OCI-LY1 (cell line): ENCODE measurements around the gene CCDC8.

Experiments used
- H2AFZ ChIP-seq: fragments of 200-600 bp; sonication (generic), shearing (Covaris generic); 2 replicates; pipeline ENCODE4 v1.6.0; 2014; ENCODE audit warnings: antibody characterized with exemption, mild to moderate bottlenecking, low read length
- H3F3A ChIP-seq: fragments of 200-600 bp; sonication (generic), shearing (Covaris generic); 2 replicates; pipeline ENCODE4 v1.6.0; 2014; ENCODE audit warnings: mild to moderate bottlenecking, antibody characterized with exemption, low read length, moderate library complexity; ENCODE audit not compliant: insufficient read depth
- H3K27ac ChIP-seq: fragments of 200-600 bp; sonication (generic); 2 replicates; pipeline ENCODE4 v1.5.1; 2014; ENCODE audit warnings: low read length, mixed run types, mild to moderate bottlenecking, low read depth; ENCODE audit not compliant: poor library complexity, severe bottlenecking
- H3K27me3 ChIP-seq: fragments of 200-600 bp; sonication (generic); 2 replicates; pipeline ENCODE4 v1.6.0; 2014; ENCODE audit warnings: antibody characterized with exemption, mild to moderate bottlenecking, low read length, moderate library complexity; ENCODE audit not compliant: insufficient read depth
- H3K36me3 ChIP-seq: fragments of 200-600 bp; sonication (generic); 2 replicates; pipeline ENCODE4 v1.6.1; 2014; ENCODE audit warnings: mild to moderate bottlenecking, antibody characterized with exemption, low read length, moderate library complexity, mixed read lengths; ENCODE audit not compliant: insufficient read depth
- H3K4me1 ChIP-seq: fragments of 200-600 bp; sonication (generic); 2 replicates; pipeline ENCODE4 v1.5.1; 2014; ENCODE audit warnings: mild to moderate bottlenecking, low read length, moderate library complexity; ENCODE audit not compliant: insufficient read depth, severe bottlenecking
- H3K4me2 ChIP-seq: fragments of 200-600 bp; sonication (generic), shearing (Covaris generic); 2 replicates; pipeline ENCODE4 v1.6.1; 2014; ENCODE audit warnings: low read length
- H3K4me3 ChIP-seq: fragments of 200-600 bp; sonication (generic); 2 replicates; pipeline ENCODE4 v1.5.1; 2014; ENCODE audit warnings: low read length, low read depth, mild to moderate bottlenecking, mixed read lengths; ENCODE audit not compliant: poor library complexity, severe bottlenecking
- H3K79me2 ChIP-seq: fragments of 200-600 bp; shearing (Covaris generic); 2 replicates; pipeline ENCODE4 v1.6.1; 2016; ENCODE audit warnings: mixed run types, low read length, mixed read lengths; ENCODE audit not compliant: insufficient read depth
- H3K9ac ChIP-seq: fragments of 200-600 bp; sonication (generic), shearing (Covaris generic); 2 replicates; pipeline ENCODE4 v1.6.1; 2014; ENCODE audit warnings: mild to moderate bottlenecking, low read length, mixed read lengths
- H3K9me2 ChIP-seq: fragments of 200-600 bp; sonication (generic), shearing (Covaris generic); 2 replicates; pipeline ENCODE4 v1.6.1; 2014; ENCODE audit warnings: low read depth, mild to moderate bottlenecking, low read length, mixed read lengths
- H3K9me3 ChIP-seq: fragments of 200-600 bp; shearing (Covaris generic); 2 replicates; pipeline ENCODE4 v1.6.1; 2014; ENCODE audit warnings: low read length, mixed read lengths
- H4K20me1 ChIP-seq: fragments of 200-600 bp; sonication (generic), shearing (Covaris generic); 2 replicates; pipeline ENCODE4 v1.6.0; 2016; ENCODE audit warnings: mild to moderate bottlenecking, low read length; ENCODE audit not compliant: insufficient read depth
- EZH2 ChIP-seq: fragments of 200-600 bp; sonication (generic), shearing (Covaris generic); IDR thresholded peaks from 2 replicates; pipeline ENCODE4 v1.8.0; 2017; ENCODE audit warnings: borderline replicate concordance, mixed run types, mild to moderate bottlenecking, antibody characterized with exemption, low read length, moderate library complexity, mixed read lengths
- TF ChIP-seq, protein P1 (sequence below): fragments of 200-600 bp; sonication (generic), shearing (Covaris generic); IDR thresholded peaks from 2 replicates; pipeline ENCODE4 v1.5.1; 2017; ENCODE audit warnings: mild to moderate bottlenecking, antibody characterized with exemption, low read length, moderate library complexity, mixed read lengths

CCDC8 gene

DNA sequence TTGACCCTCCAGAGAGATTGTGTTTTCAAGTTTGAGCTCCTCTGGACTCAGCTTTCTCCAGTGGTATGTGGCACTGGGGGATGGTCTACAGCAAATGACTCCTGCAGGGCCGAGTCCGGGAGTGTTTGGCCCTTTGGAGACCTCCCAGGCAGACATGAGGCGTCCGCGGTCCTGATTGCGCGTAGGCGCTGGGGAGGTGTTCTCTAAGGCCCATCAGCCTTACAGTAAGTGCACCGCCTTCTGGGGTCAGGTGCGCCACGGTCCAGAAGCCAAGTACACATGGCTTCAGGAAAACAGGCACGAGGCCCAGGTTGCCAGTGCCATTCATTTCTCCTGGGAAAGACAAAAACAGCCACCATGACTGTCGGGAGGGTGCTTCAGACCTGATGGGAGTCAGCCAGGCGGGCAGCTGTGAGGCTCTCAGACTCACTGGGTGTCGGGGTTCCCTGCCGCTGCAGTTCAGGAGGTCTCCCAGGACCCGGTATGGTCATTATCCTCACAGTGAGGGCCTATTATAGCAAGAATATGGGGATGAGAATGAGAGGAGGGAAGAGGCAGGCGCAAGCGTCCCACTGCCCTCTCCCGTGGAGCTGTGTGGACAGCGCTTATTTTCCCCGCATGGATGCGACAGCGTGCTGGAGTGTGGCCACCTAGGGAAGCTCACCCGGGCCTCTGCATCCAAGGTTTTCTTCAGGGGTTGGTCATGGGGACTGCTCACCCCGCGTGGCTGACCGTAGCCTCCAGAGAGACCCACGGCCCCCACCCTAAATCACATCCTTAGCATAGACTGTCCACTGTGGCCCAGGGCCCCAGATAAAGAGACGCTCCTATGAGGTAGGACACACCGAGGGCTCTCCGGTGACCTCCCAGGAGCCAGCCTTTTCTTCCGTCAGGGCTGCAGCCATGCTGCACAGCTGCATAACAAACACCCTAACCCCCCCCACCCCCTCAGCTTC lies 21.8 kb downstream of the CCDC8 start:
- no peaks in the 10 kb centered on the region for H3K27me3 ChIP-seq
- H3K36me3 ChIP-seq = peaks cover 63% of the 10 kb centered on the region
- H3K4me1 ChIP-seq = no peaks in the 10 kb centered on the region
- no peak overlapping the region for H3K4me2 ChIP-seq
- H2AFZ ChIP-seq = no peak overlapping the region
- H3K27ac ChIP-seq = no peak overlapping the region
- no peak overlapping the region for H3K9ac ChIP-seq
- H3K9me3 ChIP-seq = no peaks in the 10 kb centered on the region
- no peak overlapping the region for H3K4me3 ChIP-seq
- H3F3A ChIP-seq = no peaks in the 10 kb centered on the region
- H3K79me2 ChIP-seq = no peaks in the 10 kb centered on the region
- no peaks in the 10 kb centered on the region for H4K20me1 ChIP-seq
- no peaks in the 10 kb centered on the region for H3K9me2 ChIP-seq
- TF ChIP-seq, protein P1, sequence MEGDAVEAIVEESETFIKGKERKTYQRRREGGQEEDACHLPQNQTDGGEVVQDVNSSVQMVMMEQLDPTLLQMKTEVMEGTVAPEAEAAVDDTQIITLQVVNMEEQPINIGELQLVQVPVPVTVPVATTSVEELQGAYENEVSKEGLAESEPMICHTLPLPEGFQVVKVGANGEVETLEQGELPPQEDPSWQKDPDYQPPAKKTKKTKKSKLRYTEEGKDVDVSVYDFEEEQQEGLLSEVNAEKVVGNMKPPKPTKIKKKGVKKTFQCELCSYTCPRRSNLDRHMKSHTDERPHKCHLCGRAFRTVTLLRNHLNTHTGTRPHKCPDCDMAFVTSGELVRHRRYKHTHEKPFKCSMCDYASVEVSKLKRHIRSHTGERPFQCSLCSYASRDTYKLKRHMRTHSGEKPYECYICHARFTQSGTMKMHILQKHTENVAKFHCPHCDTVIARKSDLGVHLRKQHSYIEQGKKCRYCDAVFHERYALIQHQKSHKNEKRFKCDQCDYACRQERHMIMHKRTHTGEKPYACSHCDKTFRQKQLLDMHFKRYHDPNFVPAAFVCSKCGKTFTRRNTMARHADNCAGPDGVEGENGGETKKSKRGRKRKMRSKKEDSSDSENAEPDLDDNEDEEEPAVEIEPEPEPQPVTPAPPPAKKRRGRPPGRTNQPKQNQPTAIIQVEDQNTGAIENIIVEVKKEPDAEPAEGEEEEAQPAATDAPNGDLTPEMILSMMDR = no peak
- no peak for TF ChIP-seq EZH2

DNA sequence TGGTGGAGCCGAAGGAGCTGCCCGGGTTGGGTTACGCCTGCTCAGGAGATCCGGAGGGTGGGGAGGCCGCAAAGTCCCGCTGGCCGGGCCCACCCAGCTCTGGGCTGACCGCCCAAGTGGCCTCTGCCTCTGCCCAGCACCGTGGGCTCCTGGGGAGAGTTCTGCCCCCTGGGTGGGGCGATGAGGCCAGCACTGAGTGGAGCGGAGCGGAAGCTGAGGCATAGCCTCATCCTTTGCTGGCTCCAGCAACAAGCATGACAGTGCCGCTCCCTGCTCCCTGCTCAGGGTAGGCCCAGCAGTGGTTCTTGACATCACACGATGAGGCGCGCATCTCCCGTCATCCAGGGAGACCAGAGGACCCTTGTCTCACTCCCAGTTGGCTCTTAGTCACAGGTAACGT lies 22.5 kb downstream of the CCDC8 start:
- no peaks in the 10 kb centered on the region for H3K4me1 ChIP-seq
- no peaks in the 10 kb centered on the region for H3K79me2 ChIP-seq
- no peaks in the 10 kb centered on the region for H3K9me2 ChIP-seq
- no peaks in the 10 kb centered on the region for H3K27me3 ChIP-seq
- no peak for TF ChIP-seq EZH2
- TF ChIP-seq, protein P1 = no peak
- no peak overlapping the region for H3K4me2 ChIP-seq
- H2AFZ ChIP-seq = no peak overlapping the region
- H3K9ac ChIP-seq = no peak overlapping the region
- H3K36me3 ChIP-seq = peaks cover 68% of the 10 kb centered on the region
- H3F3A ChIP-seq = no peaks in the 10 kb centered on the region
- no peak overlapping the region for H3K27ac ChIP-seq
- no peaks in the 10 kb centered on the region for H4K20me1 ChIP-seq
- no peaks in the 10 kb centered on the region for H3K9me3 ChIP-seq
- H3K4me3 ChIP-seq = no peak overlapping the region

DNA sequence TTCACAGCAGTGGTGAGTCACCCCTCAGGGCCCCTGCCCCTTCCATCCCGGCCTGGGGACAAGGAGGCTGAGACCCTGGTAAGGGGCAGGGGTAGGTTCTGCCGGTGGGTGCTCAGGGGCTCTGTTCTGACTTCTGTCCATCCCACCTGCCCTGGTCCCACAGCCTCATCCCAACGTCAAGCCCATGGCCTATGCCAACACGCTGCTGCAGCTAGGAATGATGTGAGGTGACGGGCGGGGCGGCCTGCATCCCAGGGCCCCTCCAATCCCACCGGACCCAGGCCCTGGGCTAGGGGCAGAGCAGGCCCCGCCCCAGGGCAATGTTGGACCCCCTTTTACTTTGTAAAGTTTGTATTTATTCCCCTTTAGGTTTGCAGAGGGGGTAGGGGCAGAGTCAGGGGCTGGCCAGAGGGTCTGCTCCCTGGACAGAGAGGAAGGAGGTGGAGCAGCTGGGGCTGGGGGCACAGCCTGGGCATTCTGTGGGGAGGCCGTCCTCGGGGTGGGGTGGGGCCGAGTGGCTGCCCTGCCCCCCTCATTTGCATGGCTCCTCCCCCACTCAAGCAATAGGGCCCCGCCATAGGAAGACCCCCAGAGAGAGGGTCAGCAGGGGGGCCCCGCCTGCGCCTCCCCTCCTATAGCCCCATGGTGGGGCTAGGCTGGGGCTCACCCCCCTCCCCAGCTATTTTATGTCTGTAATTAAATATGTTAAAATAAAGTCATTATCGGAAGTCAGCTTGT lies 23.1 kb downstream of the CCDC8 start:
- no peaks in the 10 kb centered on the region for H3F3A ChIP-seq
- H4K20me1 ChIP-seq = no peaks in the 10 kb centered on the region
- H2AFZ ChIP-seq = no peak overlapping the region
- H3K27me3 ChIP-seq = no peaks in the 10 kb centered on the region
- H3K36me3 ChIP-seq = peaks cover 69% of the 10 kb centered on the region
- H3K9me3 ChIP-seq = no peaks in the 10 kb centered on the region
- H3K27ac ChIP-seq = no peak overlapping the region
- H3K9me2 ChIP-seq = no peaks in the 10 kb centered on the region
- H3K4me1 ChIP-seq = no peaks in the 10 kb centered on the region
- H3K4me2 ChIP-seq = no peak overlapping the region
- no peaks in the 10 kb centered on the region for H3K79me2 ChIP-seq
- TF ChIP-seq, protein P1 = no peak
- no peak for TF ChIP-seq EZH2
- no peak overlapping the region for H3K4me3 ChIP-seq
- no peak overlapping the region for H3K9ac ChIP-seq
